WERI-Rb-1 (cell line): Measurements from ENCODE around the gene MSANTD3.
A peak's percentile ranks its signal among the peaks of the same experiment; 100 is the strongest.

Source experiments
- DNase-seq: peaks from one replicate; pipeline ENCODE4 v3.0.0-alpha.2; 2020
- H3K27ac ChIP-seq: fragments of 250-450 bp; sonication (Bioruptor Pico); 2 replicates; pipeline ENCODE4 v1.5.1; 2020; ENCODE audit warnings: mild to moderate bottlenecking, moderate library complexity
- H3K27me3 ChIP-seq: fragments of 250-450 bp; sonication (Bioruptor Pico); 2 replicates; pipeline ENCODE4 v1.5.1; 2021; ENCODE audit warnings: mild to moderate bottlenecking, low read depth, moderate library complexity; ENCODE audit not compliant: insufficient read depth, severe bottlenecking
- H3K36me3 ChIP-seq: fragments of 250-450 bp; sonication (Bioruptor Pico); 2 replicates; pipeline ENCODE4 v1.5.1; 2020; ENCODE audit warnings: mild to moderate bottlenecking, moderate library complexity
- H3K4me3 ChIP-seq: 2 replicates; pipeline ENCODE4 v1.5.1; 2011; ENCODE audit warnings: low read depth, mild to moderate bottlenecking, control low read depth, low read length
- H3K9me3 ChIP-seq: fragments of 250-450 bp; sonication (Bioruptor Pico); 2 replicates; pipeline ENCODE4 v1.5.1; 2021; ENCODE audit warnings: mild to moderate bottlenecking, moderate library complexity; ENCODE audit not compliant: severe bottlenecking
- CTCF ChIP-seq: IDR thresholded peaks from 2 replicates; pipeline ENCODE4 v1.5.1; 2011; ENCODE audit warnings: low read depth, mild to moderate bottlenecking, control low read depth, inconsistent platforms, low read length

The MSANTD3 gene

DNA sequence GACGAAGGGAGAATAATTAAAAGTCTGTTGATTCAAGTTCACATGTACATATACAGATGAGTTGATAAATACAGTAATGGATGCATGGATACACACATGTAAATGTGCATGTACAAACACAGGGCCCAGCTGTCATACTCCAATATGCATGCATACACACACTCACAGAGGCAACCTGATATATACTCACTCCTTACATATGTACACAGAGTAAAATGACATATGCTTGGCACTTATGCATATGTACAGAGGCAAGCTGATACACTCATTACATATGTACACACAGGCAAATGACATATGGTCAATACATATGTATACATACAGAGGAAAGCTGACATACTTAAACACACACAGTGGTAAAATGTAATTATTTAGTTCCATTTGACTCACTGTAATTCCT lies 38.8 kb downstream of the MSANTD3 start:
- no peaks in the 10 kb centered on the region for H3K27me3 ChIP-seq
- TF ChIP-seq CTCF: no peak
- no peak overlapping the region for H3K27ac ChIP-seq
- H3K9me3 ChIP-seq: no peaks in the 10 kb centered on the region
- DNase-seq: no peak
- H3K4me3 ChIP-seq: no peak overlapping the region
- no peaks in the 10 kb centered on the region for H3K36me3 ChIP-seq

DNA sequence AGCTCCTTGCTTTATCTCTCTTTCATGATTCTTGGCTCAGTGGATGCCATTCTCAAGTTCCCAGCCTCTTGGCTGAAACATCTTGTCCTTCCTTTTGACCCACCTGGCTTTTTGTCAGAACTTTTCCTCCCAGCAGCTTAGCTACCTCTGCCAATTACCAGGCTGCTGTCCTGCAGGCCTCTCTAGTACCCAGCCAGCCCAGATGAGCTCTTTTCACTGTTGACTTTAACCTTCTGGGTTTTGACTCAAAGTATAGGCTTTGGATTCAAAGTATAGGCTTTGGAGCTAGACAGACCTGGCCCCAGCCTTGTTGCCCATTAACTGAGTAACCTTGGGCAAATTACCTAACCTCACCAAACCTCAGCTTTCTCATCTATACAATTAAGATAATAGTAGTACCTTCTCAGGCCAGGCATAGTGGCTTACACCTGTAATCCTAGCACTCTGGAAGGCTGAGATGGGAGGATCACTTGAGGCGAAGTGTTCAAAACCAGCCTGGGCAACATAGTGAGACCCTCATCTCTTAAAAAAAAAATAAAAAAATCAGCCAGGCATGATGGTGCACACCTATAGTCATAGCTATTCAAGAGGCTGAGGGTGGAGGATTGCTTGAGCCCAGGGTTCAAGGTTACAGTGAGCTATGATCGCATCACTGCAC lies 39.4 kb downstream of the MSANTD3 start:
- Histone ChIP-seq H3K27ac (no peak overlapping the region), H3K36me3 (no peaks in the 10 kb centered on the region), H3K4me3 (no peak overlapping the region), H3K27me3 (no peaks in the 10 kb centered on the region), H3K9me3 (no peaks in the 10 kb centered on the region)
- TF ChIP-seq CTCF: no peak
- no peak for DNase-seq

DNA sequence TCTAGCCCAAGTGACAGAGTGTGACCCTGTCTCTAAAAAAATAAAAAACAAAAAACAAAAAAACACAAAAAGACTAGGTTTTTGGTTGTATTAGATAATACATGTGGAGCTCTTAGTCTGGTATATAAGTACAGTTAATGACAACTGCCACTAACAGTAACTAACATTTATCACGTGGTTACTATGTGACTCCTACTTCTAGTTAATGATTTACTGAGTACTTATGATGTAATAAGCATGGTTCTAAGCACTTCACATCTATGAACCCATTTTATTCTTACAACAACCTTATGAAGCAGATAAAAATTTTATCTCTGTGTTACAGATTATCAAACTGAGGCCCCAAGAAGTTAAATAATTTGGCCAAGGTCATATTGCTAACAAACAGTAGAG lies 39.9 kb downstream of the MSANTD3 start:
- Histone ChIP-seq H3K4me3 (no peak overlapping the region), H3K27me3 (no peaks in the 10 kb centered on the region), H3K36me3 (no peaks in the 10 kb centered on the region), H3K9me3 (no peaks in the 10 kb centered on the region), H3K27ac (no peak overlapping the region)
- no peak for DNase-seq
- no peak for TF ChIP-seq CTCF

GRCh38 chr9:100468041-100468440 lies 41.1 kb downstream of the MSANTD3 start:
- no peak for DNase-seq
- no peaks in the 10 kb centered on the region for H3K36me3 ChIP-seq
- TF ChIP-seq CTCF: no peak
- no peaks in the 10 kb centered on the region for H3K9me3 ChIP-seq
- H3K27ac ChIP-seq: no peak overlapping the region
- H3K27me3 ChIP-seq: no peaks in the 10 kb centered on the region
- H3K4me3 ChIP-seq: no peak overlapping the region

- Histone ChIP-seq H3K27me3 (no peaks in the 10 kb centered on the region), H3K27ac (peak overlapping the region; percentile 84), H3K9me3 (no peaks in the 10 kb centered on the region), H3K36me3 (peaks cover 4% of the 10 kb centered on the region), H3K4me3 (peak overlapping the region; percentile 88)
- TF ChIP-seq CTCF: no peak
- no peak for DNase-seq
Observed at GRCh38 chr9:100472268-100472667, 45.3 kb downstream of the MSANTD3 start.

- peak; percentile 93 for DNase-seq
- Histone ChIP-seq H3K4me3 (peak within 1 kb of the TSS; percentile 88), H3K27ac (peak within 1 kb of the TSS; percentile 84), H3K27me3 (no peaks in the 10 kb centered on the region), H3K9me3 (no peaks in the 10 kb centered on the region), H3K36me3 (peaks cover 4% of the 10 kb centered on the region)
- peak; percentile 31; the same call in 1 of the 2 replicates for TF ChIP-seq CTCF
Observed at GRCh38 chr9:100472788-100473275, 45.9 kb downstream of the MSANTD3 start, which contains the start of gene TMEFF1. TMEFF1 (plus strand) TSS chr9:100473149; CDS start chr9:100473545, 396 bp downstream.
